ENCODE results near the gene GNAS.

GRCh38 chr20:58956078-58956477 is 103.6 kb downstream of the GNAS start:
- TF ChIP-seq, protein P1, sequence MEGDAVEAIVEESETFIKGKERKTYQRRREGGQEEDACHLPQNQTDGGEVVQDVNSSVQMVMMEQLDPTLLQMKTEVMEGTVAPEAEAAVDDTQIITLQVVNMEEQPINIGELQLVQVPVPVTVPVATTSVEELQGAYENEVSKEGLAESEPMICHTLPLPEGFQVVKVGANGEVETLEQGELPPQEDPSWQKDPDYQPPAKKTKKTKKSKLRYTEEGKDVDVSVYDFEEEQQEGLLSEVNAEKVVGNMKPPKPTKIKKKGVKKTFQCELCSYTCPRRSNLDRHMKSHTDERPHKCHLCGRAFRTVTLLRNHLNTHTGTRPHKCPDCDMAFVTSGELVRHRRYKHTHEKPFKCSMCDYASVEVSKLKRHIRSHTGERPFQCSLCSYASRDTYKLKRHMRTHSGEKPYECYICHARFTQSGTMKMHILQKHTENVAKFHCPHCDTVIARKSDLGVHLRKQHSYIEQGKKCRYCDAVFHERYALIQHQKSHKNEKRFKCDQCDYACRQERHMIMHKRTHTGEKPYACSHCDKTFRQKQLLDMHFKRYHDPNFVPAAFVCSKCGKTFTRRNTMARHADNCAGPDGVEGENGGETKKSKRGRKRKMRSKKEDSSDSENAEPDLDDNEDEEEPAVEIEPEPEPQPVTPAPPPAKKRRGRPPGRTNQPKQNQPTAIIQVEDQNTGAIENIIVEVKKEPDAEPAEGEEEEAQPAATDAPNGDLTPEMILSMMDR (IDR thresholded peaks at IDR 0.05) = no peak
- no peak for TF ChIP-seq POLR2A (IDR thresholded peaks at IDR 0.05)
